Activated T-cell treated with anti-CD3 and anti-CD28 coated beads, Interleukin-2, amount 50 U/mL, for 4 hours (primary cell): ENCODE data around the gene FCN2. TPM values are rescaled to one million over a fixed set of nuclear protein-coding genes. Genes with fewer than 3 reads are reported as not detected.

Source experiments
- ATAC-seq, 2 donors: fragments of 200-7000 bp; cut with Tn5 transposase; one replicate each; pipeline ENCODE4 v1.10.0; 2021
- DNase-seq: peaks from one replicate; pipeline ENCODE4 v3.0.0-alpha.2; 2020
- H3K27me3 Mint-ChIP-seq: one replicate; pipeline ENCODE4 v1.8.0; 2021; ENCODE audit warnings: low read depth, mixed read lengths
- H3K36me3 Mint-ChIP-seq: one replicate; pipeline ENCODE4 v1.8.0; 2022; ENCODE audit warnings: mixed read lengths; ENCODE audit not compliant: insufficient read depth
- H3K4me1 Mint-ChIP-seq: one replicate; pipeline ENCODE4 v1.8.0; 2021; ENCODE audit warnings: low read depth, mixed read lengths
- H3K4me3 Mint-ChIP-seq: one replicate; pipeline ENCODE4 v1.8.0; 2021; ENCODE audit warnings: mild to moderate bottlenecking, moderate library complexity, mixed read lengths
- H3K9me3 Mint-ChIP-seq: one replicate; pipeline ENCODE4 v1.8.0; 2021; ENCODE audit warnings: mixed read lengths
- total RNA-seq, 3 donors: library from RNA; stranded (reverse); gene quantifications; one replicate each; pipeline ENCODE4 v1.2.1, GENCODE V29; 2021

Gene FCN2
- total RNA-seq, 3 donors from 2014 or later = not detected

DNA sequence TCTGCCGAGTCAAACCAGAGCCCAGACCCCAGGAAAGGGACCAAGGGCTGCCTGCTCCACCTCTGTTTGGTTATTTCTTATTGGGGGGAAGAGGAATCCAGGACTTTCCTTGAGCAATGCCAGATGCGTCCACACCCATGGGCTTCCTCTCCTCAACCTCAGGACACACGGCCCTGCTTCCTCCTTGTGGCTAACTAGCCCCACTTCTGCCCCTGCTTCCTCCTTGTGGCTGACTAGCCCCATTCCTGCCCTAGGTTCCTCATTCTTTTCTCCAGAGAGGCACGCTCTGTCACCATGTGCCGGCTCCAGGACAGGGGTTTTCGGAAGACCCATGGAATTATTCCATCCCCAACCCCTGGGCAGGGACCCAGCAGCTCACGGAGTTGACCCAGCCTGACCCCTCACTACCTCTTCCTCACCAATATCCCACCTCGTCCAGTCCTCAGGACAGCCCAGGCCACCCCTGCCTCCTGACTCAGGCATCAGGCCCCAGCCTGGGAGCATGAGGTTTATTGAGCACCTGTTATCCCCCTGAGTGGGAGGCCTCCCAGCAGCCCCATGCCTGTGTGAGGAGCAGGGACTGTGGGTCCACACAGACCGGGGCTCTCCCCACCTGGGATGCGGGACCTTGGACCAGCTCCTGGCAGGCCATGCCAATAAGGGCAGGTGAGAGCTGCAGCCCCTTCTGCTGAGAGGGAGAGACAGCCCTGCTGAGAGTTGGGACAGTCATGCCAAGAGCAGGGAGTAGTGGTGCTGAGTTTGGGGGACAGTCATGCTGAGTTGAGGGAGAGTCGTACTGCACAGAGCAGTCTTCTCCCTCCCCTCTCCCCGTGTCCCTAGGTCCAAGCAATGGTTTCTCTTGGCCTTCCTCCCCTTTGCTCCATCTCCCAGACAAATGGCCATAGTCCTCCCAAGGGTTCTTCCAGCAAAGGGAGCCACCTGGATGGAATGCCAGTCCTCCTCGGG lies 48.9 kb downstream of the FCN2 start:
- Mint-ChIP-seq H3K36me3 (no peaks in the 10 kb centered on the region), H3K9me3 (no peaks in the 10 kb centered on the region), H3K4me3 (no peak overlapping the region), H3K27me3 (peaks cover 18% of the 10 kb centered on the region), H3K4me1 (no peaks in the 10 kb centered on the region)
- ATAC-seq (peak in 1 of 2 donors; percentile 7), DNase-seq (no peak)

DNA sequence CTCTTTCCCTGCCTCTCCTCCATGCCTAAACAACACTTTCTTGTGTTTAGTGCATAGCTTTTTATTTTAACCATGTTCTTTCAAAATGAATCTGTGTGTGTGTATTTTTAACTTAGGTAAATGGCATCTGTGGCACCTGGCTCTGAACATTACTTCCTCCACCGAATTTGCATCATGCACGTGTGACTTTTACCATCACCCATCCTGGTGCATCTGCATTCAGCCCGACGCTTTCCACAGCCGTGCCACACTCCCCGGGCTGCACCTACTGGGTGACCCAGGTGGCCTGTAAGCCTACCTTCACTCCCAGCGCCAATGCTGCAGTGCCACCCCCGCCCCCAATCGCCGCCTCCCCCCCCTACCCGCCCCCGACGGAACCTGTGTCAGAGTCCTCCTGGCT lies 49.8 kb downstream of the FCN2 start:
- no peak overlapping the region for H3K4me3 Mint-ChIP-seq
- no peaks in the 10 kb centered on the region for H3K36me3 Mint-ChIP-seq
- ATAC-seq (no peak), DNase-seq (no peak)
- peaks cover 18% of the 10 kb centered on the region for H3K27me3 Mint-ChIP-seq
- H3K9me3 Mint-ChIP-seq = no peaks in the 10 kb centered on the region
- H3K4me1 Mint-ChIP-seq = no peaks in the 10 kb centered on the region

- ATAC-seq = no peak
- Mint-ChIP-seq H3K27me3 (peaks cover 18% of the 10 kb centered on the region), H3K9me3 (no peaks in the 10 kb centered on the region)
These were observed 51.6 kb downstream of the FCN2 start for GRCh38 chr9:134932171-134932570.

DNA sequence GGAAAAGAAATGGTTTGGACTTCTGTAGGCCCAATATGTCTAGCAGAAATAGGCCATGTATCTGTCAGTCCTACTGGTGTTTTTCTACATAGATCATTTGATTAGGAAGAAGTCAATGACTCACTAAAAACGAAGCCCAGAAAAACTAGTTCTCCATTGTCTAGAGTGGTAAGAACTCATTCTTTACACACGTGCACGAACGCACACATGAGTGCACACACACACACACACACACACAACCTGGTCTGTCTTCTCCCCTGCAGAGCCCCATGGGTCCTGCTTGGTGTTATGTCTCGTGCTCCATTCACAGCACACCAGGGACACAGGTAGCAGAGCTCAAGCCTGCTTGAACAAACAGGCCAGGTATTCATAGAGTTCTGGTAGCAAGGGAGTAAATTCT lies 52.0 kb downstream of the FCN2 start:
- Mint-ChIP-seq H3K27me3 (peaks cover 18% of the 10 kb centered on the region), H3K9me3 (no peaks in the 10 kb centered on the region), H3K4me3 (no peak overlapping the region), H3K4me1 (no peaks in the 10 kb centered on the region), H3K36me3 (no peaks in the 10 kb centered on the region)
- DNase-seq (no peak), ATAC-seq (no peak)

More at GRCh38 chr9:134932171-134932570, 51.6 kb downstream of the FCN2 start:
- no peaks in the 10 kb centered on the region for H3K36me3 Mint-ChIP-seq
- DNase-seq = no peak
- no peaks in the 10 kb centered on the region for H3K4me1 Mint-ChIP-seq
- H3K4me3 Mint-ChIP-seq = no peak overlapping the region

DNA sequence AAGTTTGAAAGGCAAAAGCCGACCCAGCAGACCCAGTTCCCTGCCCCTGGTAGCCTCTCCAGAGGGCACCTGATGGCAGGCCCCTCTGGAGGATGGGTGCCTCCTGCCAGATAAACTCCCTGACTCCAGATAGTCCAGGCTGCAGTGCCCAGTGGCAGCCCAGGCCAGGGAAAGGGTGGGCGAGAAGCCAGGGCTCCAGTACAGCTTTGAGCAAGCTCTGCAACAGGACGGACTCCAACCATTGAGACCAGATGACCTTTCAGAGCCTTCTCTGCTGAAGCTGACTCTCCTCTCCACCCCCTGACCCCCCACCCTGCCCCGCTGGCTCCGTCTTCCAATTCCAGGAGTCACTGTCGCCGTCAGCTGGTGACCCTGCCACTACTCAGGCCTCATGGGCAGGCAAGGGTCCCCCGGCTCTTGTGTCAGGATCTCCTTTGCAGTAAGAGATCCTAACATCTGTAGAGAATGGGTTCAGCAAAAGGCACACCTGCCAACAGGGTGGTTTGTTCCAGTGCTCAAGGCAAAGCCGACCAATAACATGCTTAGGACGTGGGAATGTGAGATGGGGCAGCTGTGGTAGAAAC lies 52.6 kb downstream of the FCN2 start:
- Mint-ChIP-seq H3K4me1 (no peaks in the 10 kb centered on the region), H3K9me3 (no peaks in the 10 kb centered on the region), H3K36me3 (no peaks in the 10 kb centered on the region), H3K4me3 (no peak overlapping the region), H3K27me3 (peaks cover 18% of the 10 kb centered on the region)
- DNase-seq = no peak
- no peak for ATAC-seq

GRCh38 chr9:134935056-134935640 lies 54.5 kb downstream of the FCN2 start:
- no peaks in the 10 kb centered on the region for H3K36me3 Mint-ChIP-seq
- no peak overlapping the region for H3K4me3 Mint-ChIP-seq
- ATAC-seq (no peak), DNase-seq (no peak)
- no peaks in the 10 kb centered on the region for H3K4me1 Mint-ChIP-seq
- H3K27me3 Mint-ChIP-seq = peaks cover 13% of the 10 kb centered on the region
- no peaks in the 10 kb centered on the region for H3K9me3 Mint-ChIP-seq

GRCh38 chr9:134935701-134936345 lies 55.2 kb downstream of the FCN2 start:
- no peak for DNase-seq
- Mint-ChIP-seq H3K4me1 (no peaks in the 10 kb centered on the region), H3K9me3 (no peaks in the 10 kb centered on the region), H3K36me3 (no peaks in the 10 kb centered on the region), H3K4me3 (no peak overlapping the region), H3K27me3 (peaks cover 10% of the 10 kb centered on the region)
- ATAC-seq = no peak

DNA sequence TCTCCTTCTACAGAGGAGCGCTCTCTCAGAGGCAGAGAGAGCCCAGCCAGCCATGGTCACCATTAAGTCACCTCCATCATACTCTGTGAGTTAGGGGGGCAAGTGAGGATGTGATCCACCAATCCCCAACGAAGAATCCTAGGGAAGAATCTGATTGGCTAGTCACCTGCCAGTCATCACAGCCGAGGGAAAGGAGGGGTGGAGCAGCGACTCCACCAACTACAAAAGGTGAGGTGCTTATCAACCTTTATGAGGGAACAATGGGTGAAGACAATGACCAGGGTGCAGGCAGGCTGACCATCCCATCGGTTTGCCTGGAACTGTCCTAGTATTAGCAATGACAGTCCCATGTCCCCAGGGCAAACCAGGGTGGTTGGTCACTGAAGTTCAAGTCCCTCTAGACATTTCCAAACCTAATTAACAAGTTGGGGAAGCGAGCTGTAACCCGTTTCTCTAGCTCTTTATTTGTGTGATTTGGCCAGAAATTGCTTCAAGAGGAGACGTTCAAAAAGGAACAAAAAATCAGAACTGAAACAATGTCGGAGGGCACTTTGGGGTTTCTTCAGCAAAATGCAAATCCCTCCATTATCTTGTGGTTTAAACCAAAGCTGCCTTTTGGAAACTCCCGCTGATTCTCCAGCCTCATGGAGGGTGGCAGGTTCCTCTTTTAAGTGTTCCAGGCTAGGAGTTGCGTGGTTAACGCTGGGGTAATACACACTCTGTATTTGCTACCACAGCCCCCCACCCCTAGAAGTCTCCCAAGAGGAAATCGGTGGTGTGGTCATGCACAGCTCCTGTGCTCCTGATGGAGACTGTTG lies 55.9 kb downstream of the FCN2 start:
- H3K9me3 Mint-ChIP-seq = no peaks in the 10 kb centered on the region
- no peak overlapping the region for H3K4me3 Mint-ChIP-seq
- DNase-seq (no peak), ATAC-seq (no peak)
- peaks cover 8% of the 10 kb centered on the region for H3K27me3 Mint-ChIP-seq
- no peaks in the 10 kb centered on the region for H3K4me1 Mint-ChIP-seq
- H3K36me3 Mint-ChIP-seq = no peaks in the 10 kb centered on the region

Other genes starting within 250 kb of the FCN2 start
- under 1 TPM; 0.14 to 0.30 (median 0.21) TPM for gene COL5A1, start 239.0 kb upstream of the FCN2 start, total RNA-seq
- gene FCN1, start 37.1 kb downstream of the FCN2 start, total RNA-seq = not detected
- gene OLFM1, start 206.9 kb downstream of the FCN2 start, total RNA-seq = under 1 TPM in 2 of 3 donors, not detected in 1; 0.22 to 0.26 TPM